HUES6 (cell line): ENCODE measurements around the gene SUSD6.

Experiments
- H3K27ac ChIP-seq: 2 replicates; pipeline ENCODE4 v1.7.0; 2013; ENCODE audit warnings: low read depth, mild to moderate bottlenecking, low read length, inconsistent platforms
- H3K27me3 ChIP-seq: 2 replicates; pipeline ENCODE4 v1.6.1; 2013; ENCODE audit warnings: low read length; ENCODE audit not compliant: control insufficient read depth, insufficient read depth
- H3K36me3 ChIP-seq: 2 replicates; pipeline ENCODE4 v1.6.1; 2013; ENCODE audit warnings: low read length; ENCODE audit not compliant: control insufficient read depth, insufficient read depth
- H3K4me1 ChIP-seq: 2 replicates; pipeline ENCODE4 v1.6.1; 2013; ENCODE audit warnings: low read length; ENCODE audit not compliant: control insufficient read depth, insufficient read depth
- H3K4me3 ChIP-seq: 2 replicates; pipeline ENCODE4 v1.5.1; 2013; ENCODE audit warnings: low read depth, low read length
- H3K9ac ChIP-seq: one replicate; pipeline ENCODE4 v1.6.1; 2013; ENCODE audit warnings: mild to moderate bottlenecking, low read length
- H3K9me3 ChIP-seq: 2 replicates; pipeline ENCODE4 v1.6.1; 2013; ENCODE audit warnings: low read depth, low read length; ENCODE audit not compliant: control insufficient read depth, insufficient read depth

Gene SUSD6

GRCh38 chr14:69574263-69574953 lies 37.0 kb upstream of the SUSD6 start, which contains the start of gene CCDC177:
CCDC177 (minus strand) TSS chr14:69574871; CDS start chr14:69573622, 1,249 bp downstream.
- H3K27ac ChIP-seq = no peak within 1 kb of the TSS
- peaks cover 8% of the 10 kb centered on the region; the same call in 1 of the 2 replicates for H3K9me3 ChIP-seq
- H3K36me3 ChIP-seq = no peaks in the 10 kb centered on the region
- peak within 1 kb of the TSS; percentile 70 for H3K4me3 ChIP-seq
- no peak within 1 kb of the TSS for H3K9ac ChIP-seq
- H3K4me1 ChIP-seq = peaks cover 8% of the 10 kb centered on the region; the same call in 1 of the 2 replicates
- H3K27me3 ChIP-seq = peaks cover 74% of the 10 kb centered on the region

GRCh38 chr14:69574954-69575295 lies 36.5 kb upstream of the SUSD6 start:
- Histone ChIP-seq H3K4me1 (peaks cover 8% of the 10 kb centered on the region; the same call in 1 of the 2 replicates), H3K9ac (no peak overlapping the region), H3K27me3 (peaks cover 69% of the 10 kb centered on the region), H3K9me3 (peaks cover 8% of the 10 kb centered on the region; the same call in 1 of the 2 replicates), H3K4me3 (no peak overlapping the region), H3K36me3 (no peaks in the 10 kb centered on the region), H3K27ac (no peak overlapping the region)

GRCh38 chr14:69579476-69579875 lies 31.9 kb upstream of the SUSD6 start:
- Histone ChIP-seq H3K9ac (no peak overlapping the region), H3K27ac (no peak overlapping the region), H3K4me3 (no peak overlapping the region), H3K4me1 (no peaks in the 10 kb centered on the region), H3K36me3 (no peaks in the 10 kb centered on the region), H3K9me3 (no peaks in the 10 kb centered on the region), H3K27me3 (peaks cover 24% of the 10 kb centered on the region)

- H3K27ac ChIP-seq = no peak overlapping the region
- peaks cover 18% of the 10 kb centered on the region for H3K27me3 ChIP-seq
- no peaks in the 10 kb centered on the region for H3K9me3 ChIP-seq
- no peak overlapping the region for H3K9ac ChIP-seq
- no peak overlapping the region for H3K4me3 ChIP-seq
- no peaks in the 10 kb centered on the region for H3K4me1 ChIP-seq
- H3K36me3 ChIP-seq = no peaks in the 10 kb centered on the region
Observed at GRCh38 chr14:69580009-69580577, 31.3 kb upstream of the SUSD6 start.

GRCh38 chr14:69581316-69581935 lies 30.0 kb upstream of the SUSD6 start:
- Histone ChIP-seq H3K27me3 (peaks cover 8% of the 10 kb centered on the region), H3K4me3 (no peak overlapping the region), H3K36me3 (no peaks in the 10 kb centered on the region), H3K9ac (no peak overlapping the region), H3K4me1 (no peaks in the 10 kb centered on the region), H3K27ac (no peak overlapping the region), H3K9me3 (no peaks in the 10 kb centered on the region)

GRCh38 chr14:69582212-69582611 lies 29.2 kb upstream of the SUSD6 start:
- H3K27ac ChIP-seq = no peak overlapping the region

GRCh38 chr14:69582829-69583228 lies 28.6 kb upstream of the SUSD6 start:
- Histone ChIP-seq H3K9me3 (no peaks in the 10 kb centered on the region), H3K4me1 (no peaks in the 10 kb centered on the region), H3K4me3 (no peak overlapping the region), H3K27me3 (no peaks in the 10 kb centered on the region; the same call in 1 of the 2 replicates), H3K9ac (no peak overlapping the region), H3K27ac (no peak overlapping the region), H3K36me3 (no peaks in the 10 kb centered on the region)

More at GRCh38 chr14:69582212-69582611, 29.2 kb upstream of the SUSD6 start:
- Histone ChIP-seq H3K4me3 (no peak overlapping the region), H3K9ac (no peak overlapping the region), H3K9me3 (no peaks in the 10 kb centered on the region), H3K36me3 (no peaks in the 10 kb centered on the region), H3K4me1 (no peaks in the 10 kb centered on the region), H3K27me3 (peaks cover under 1% of the 10 kb centered on the region; the same call in 1 of the 2 replicates)

GRCh38 chr14:69584389-69584788 lies 27.0 kb upstream of the SUSD6 start:
- H3K36me3 ChIP-seq = no peaks in the 10 kb centered on the region
- H3K27ac ChIP-seq = no peak overlapping the region
- H3K9me3 ChIP-seq = no peaks in the 10 kb centered on the region
- no peak overlapping the region for H3K4me3 ChIP-seq
- no peak overlapping the region for H3K9ac ChIP-seq
- no peaks in the 10 kb centered on the region for H3K4me1 ChIP-seq
- no peaks in the 10 kb centered on the region for H3K27me3 ChIP-seq

- Histone ChIP-seq H3K4me1 (no peaks in the 10 kb centered on the region), H3K27ac (no peak overlapping the region), H3K27me3 (no peaks in the 10 kb centered on the region)
Observed at GRCh38 chr14:69586404-69586803, 25.0 kb upstream of the SUSD6 start.

GRCh38 chr14:69587389-69587788 lies 24.0 kb upstream of the SUSD6 start:
- Histone ChIP-seq H3K4me1 (no peaks in the 10 kb centered on the region), H3K9me3 (no peaks in the 10 kb centered on the region), H3K36me3 (no peaks in the 10 kb centered on the region), H3K27ac (no peak overlapping the region), H3K27me3 (no peaks in the 10 kb centered on the region), H3K4me3 (no peak overlapping the region), H3K9ac (no peak overlapping the region)

More at GRCh38 chr14:69586404-69586803, 25.0 kb upstream of the SUSD6 start:
- Histone ChIP-seq H3K9me3 (no peaks in the 10 kb centered on the region), H3K36me3 (no peaks in the 10 kb centered on the region), H3K9ac (no peak overlapping the region), H3K4me3 (no peak overlapping the region)

- no peaks in the 10 kb centered on the region for H3K36me3 ChIP-seq
- H3K4me3 ChIP-seq = no peak overlapping the region
- no peaks in the 10 kb centered on the region for H3K9me3 ChIP-seq
- no peaks in the 10 kb centered on the region for H3K4me1 ChIP-seq
- H3K9ac ChIP-seq = no peak overlapping the region
- H3K27ac ChIP-seq = no peak overlapping the region
- H3K27me3 ChIP-seq = no peaks in the 10 kb centered on the region
Observed at GRCh38 chr14:69591317-69591716, 20.1 kb upstream of the SUSD6 start.
